ENCODE measurements around the gene LAMA3. TPM values are rescaled to one million over a fixed set of nuclear protein-coding genes. Genes with fewer than 3 reads are reported as not detected.

The LAMA3 gene
- total and polyA plus RNA-seq, 2 of the 13 experiments (the other 11 are each of a cell fraction or from before 2014, with no cell fraction given), result 0.45 to 2.2 TPM

GRCh38 chr18:23671564-23671963 lies 17.7 kb upstream of the LAMA3 start:
- in situ Hi-C loops (cut with HindIII; ENCODE audit: extremely low pct_ligation_motif_present, low pct_unique_long_range_greater_than_20kb) (no loop called here), intact Hi-C loops (cut with micrococcal nuclease; ENCODE audit: unreplicated experiment) (no loop called here)
- Histone ChIP-seq H3K4me1 (ENCODE audit: insufficient read depth, low read length) (no peaks in the 10 kb centered on the region), H2AFZ (ENCODE audit: low read length) (no peak overlapping the region), H3K27ac (ENCODE audit: extremely low read length, insufficient read depth, low read length) (no peak overlapping the region), H3K36me3 (replicated peaks in 1 of 2; ENCODE audit: control insufficient read depth in 1 of 2, insufficient read depth in 2 of 2, low read length in 2 of 2) (no peaks in the 10 kb centered on the region), H4K20me1 (ENCODE audit: insufficient read depth, low read length) (no peaks in the 10 kb centered on the region), H3K9ac (ENCODE audit: insufficient read depth, low read depth, low read length) (no peak overlapping the region), H3K79me2 (ENCODE audit: insufficient read depth, low read length) (no peaks in the 10 kb centered on the region), H3K9me3 (ENCODE audit: low read length) (no peaks in the 10 kb centered on the region), H3K4me2 (ENCODE audit: low read depth, low read length) (no peak overlapping the region), H3K27me3 (ENCODE audit: control insufficient read depth in 1 of 2, insufficient read depth in 2 of 2, low read length in 2 of 2) (peaks cover 0 to 6% of the 10 kb centered on the region in 2 experiments; a peak in 2 of 5 replicates), H3K4me3 (replicated peaks in 1 of 3; ENCODE audit: insufficient read depth in 1 of 3, low read depth in 2 of 3, low read length in 3 of 3) (no peak overlapping the region)
- DNase-seq (ENCODE audit: low spot score) (no peak), FAIRE-seq (no peak), ATAC-seq (no peak)
- 0% methylated on average over 1 of the region's 1 CpG for WGBS (ENCODE audit: low lambda C conversion rate)
- CTCF ChIA-PET (ENCODE audit: low intra/inter-chr PET ratio, low total read pairs), result no interaction called here
- POLR2A ChIA-PET, result no interaction called here
- no peak for TF ChIP-seq ZNF296 (CRISPR knock-in tag; conservative IDR thresholded peaks at IDR 0.05)
- no peak for TF ChIP-seq PHF21A (CRISPR knock-in tag; IDR thresholded peaks at IDR 0.05)
- TF ChIP-seq ZNF619 (CRISPR knock-in tag; IDR thresholded peaks at IDR 0.05), result no peak
- no TSS peak for BruUV-seq (replicated peaks)

- DNase-seq (ENCODE audit: low spot score), result no peak
- Histone ChIP-seq H3K27me3 (ENCODE audit: control insufficient read depth in 1 of 2, insufficient read depth in 2 of 2, low read length in 2 of 2) (peaks cover 0 to 6% of the 10 kb centered on the region in 2 experiments; a peak in 2 of 5 replicates), H2AFZ (ENCODE audit: low read length) (no peak overlapping the region), H3K4me1 (ENCODE audit: insufficient read depth, low read length) (no peaks in the 10 kb centered on the region), H3K9me3 (ENCODE audit: low read length) (no peaks in the 10 kb centered on the region), H4K20me1 (ENCODE audit: insufficient read depth, low read length) (no peaks in the 10 kb centered on the region), H3K27ac (ENCODE audit: extremely low read length, insufficient read depth, low read length) (no peak overlapping the region), H3K4me2 (ENCODE audit: low read depth, low read length) (no peak overlapping the region), H3K79me2 (ENCODE audit: insufficient read depth, low read length) (no peaks in the 10 kb centered on the region), H3K36me3 (replicated peaks in 1 of 2; ENCODE audit: control insufficient read depth in 1 of 2, insufficient read depth in 2 of 2, low read length in 2 of 2) (no peaks in the 10 kb centered on the region), H3K4me3 (replicated peaks in 1 of 3; ENCODE audit: insufficient read depth in 1 of 3, low read depth in 2 of 3, low read length in 3 of 3) (no peak overlapping the region), H3K9ac (ENCODE audit: insufficient read depth, low read depth, low read length) (no peak overlapping the region)
- POLR2A ChIA-PET, result no interaction called here
- FAIRE-seq, result no peak
- CTCF ChIA-PET (ENCODE audit: low intra/inter-chr PET ratio, low total read pairs), result no interaction called here
- intact Hi-C loops (cut with micrococcal nuclease; ENCODE audit: unreplicated experiment), result no loop called here
- in situ Hi-C loops (cut with HindIII; ENCODE audit: extremely low pct_ligation_motif_present, low pct_unique_long_range_greater_than_20kb), result no loop called here
- ATAC-seq, result no peak
- 0% methylated on average over 1 of the region's 1 CpG for WGBS (ENCODE audit: low lambda C conversion rate)
- no TSS peak for BruUV-seq (replicated peaks)
- no peak for TF ChIP-seq ZMAT3 (CRISPR knock-in tag; conservative IDR thresholded peaks at IDR 0.05)
- no peak for TF ChIP-seq ZNF777 (CRISPR knock-in tag; IDR thresholded peaks at IDR 0.05)
- no peak for TF ChIP-seq ZBED4 (CRISPR knock-in tag; IDR thresholded peaks at IDR 0.05; ENCODE audit: borderline replicate concordance)
- TF ChIP-seq ZNF264 (CRISPR knock-in tag; IDR thresholded peaks at IDR 0.05), result no peak
- TF ChIP-seq ZNF543 (CRISPR knock-in tag; IDR thresholded peaks at IDR 0.05), result no peak
- no peak for TF ChIP-seq ZNF772 (CRISPR knock-in tag; IDR thresholded peaks at IDR 0.05)
- TF ChIP-seq ZNF124 (CRISPR knock-in tag; IDR thresholded peaks at IDR 0.05), result no peak
- TF ChIP-seq ZNF773 (CRISPR knock-in tag; IDR thresholded peaks at IDR 0.05; ENCODE audit: borderline replicate concordance), result no peak
- no peak for TF ChIP-seq PBX3 (CRISPR knock-in tag; IDR thresholded peaks at IDR 0.05; ENCODE audit: borderline replicate concordance)
- TF ChIP-seq PATZ1 (CRISPR knock-in tag; IDR thresholded peaks at IDR 0.05), result no peak
Observed at GRCh38 chr18:23673725-23674124, 15.5 kb upstream of the LAMA3 start.
